HG02943 (cell line): Measurements from ENCODE around the gene PTPRJ.

Experiments used
- ATAC-seq: cut with Tn5 transposase; IDR thresholded peaks from one replicate; pipeline ENCODE4 v1.9.1; 2021; ENCODE audit warnings: mild to moderate bottlenecking, low read depth, moderate library complexity; ENCODE audit not compliant: unreplicated experiment

Gene PTPRJ

DNA sequence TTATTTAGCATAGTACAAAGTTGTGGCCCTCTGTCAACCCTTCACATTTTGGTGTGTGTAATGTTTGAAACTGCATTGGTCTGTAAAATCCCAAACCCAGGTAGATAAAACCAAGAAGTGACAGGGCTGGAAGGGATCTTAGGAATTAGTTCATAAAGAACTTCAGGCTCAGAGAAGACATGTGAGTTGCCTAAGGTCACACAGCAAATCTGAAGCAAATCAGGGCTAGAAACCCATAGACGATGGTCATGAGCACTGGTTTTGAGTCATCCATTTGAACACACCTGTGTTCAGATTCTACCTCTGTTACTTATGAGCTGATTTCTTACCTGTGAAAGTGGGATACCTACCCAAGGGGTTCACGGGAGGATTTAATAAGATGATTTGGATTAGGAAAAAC is 107.1 kb downstream of the PTPRJ start:
- ATAC-seq: no peak

DNA sequence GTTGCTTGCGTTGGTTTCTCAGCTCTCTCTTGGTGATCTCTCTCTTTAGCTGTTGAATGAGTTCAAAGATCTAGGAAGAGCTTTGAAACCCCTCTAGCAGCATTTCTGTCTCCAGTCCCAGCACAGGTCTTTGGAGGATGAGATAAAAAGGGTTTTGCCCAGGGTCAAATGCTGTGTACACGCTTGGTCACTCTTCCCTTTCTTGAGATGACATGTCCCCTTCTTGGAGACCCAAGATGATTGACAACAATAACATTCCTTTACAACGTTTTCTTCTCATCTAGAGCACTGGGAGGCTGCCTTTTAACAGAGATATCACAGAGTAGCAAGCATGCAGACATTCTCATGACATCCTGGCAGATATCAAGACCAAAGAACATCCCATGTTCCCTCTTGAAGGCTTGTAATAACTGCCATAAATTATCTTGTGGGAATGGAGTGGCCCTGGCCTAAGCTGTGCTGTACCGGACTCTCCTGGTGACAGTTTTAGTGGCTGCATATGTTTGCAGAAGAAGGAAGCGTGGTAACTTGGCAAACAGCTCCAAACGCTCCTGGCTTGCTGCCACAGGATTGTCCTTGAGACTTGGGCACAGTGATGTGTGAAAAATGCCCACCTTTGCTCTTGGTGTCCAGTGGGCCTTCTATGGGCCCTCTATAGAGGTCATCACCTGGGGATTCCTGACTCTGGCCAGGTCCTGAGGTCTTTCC is 107.8 kb downstream of the PTPRJ start:
- no peak for ATAC-seq

DNA sequence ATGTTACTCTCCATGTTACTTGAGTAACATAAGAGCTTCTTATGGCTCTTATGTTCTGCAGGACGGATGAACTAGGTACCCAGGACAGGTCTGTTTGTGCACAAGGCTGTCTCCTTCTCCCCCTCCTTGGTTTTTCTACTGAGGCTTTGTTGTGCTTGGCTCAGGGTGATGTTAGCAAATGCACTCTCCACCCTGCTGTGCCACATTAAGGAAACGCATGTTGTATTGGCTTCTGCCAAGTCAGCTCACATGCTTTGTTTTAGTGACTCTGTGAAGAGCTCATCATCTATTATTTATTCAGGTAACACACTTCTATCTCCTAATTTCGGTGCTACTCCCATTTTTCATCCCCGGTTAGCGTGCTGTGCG is 108.3 kb downstream of the PTPRJ start:
- no peak for ATAC-seq

DNA sequence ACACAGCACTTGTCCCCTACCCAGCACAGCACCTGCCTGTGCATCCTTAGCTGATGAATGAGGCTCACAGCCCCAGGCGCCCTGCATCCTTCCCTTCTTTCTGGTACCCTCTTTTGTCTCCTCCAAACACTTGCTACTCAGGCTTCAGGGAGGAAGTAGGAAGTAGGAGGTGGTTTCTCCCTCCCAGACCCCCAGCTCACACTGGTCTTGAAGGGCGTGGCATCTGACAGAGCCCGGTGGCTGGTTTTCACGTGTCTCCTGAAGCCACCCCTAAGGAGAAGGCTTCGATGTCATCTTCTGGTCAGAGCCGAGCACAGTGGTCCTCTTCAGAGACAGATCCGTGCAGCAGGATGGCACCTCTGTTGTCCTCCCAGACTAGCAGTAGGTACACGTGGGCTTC is 109.8 kb downstream of the PTPRJ start:
- ATAC-seq: no peak

DNA sequence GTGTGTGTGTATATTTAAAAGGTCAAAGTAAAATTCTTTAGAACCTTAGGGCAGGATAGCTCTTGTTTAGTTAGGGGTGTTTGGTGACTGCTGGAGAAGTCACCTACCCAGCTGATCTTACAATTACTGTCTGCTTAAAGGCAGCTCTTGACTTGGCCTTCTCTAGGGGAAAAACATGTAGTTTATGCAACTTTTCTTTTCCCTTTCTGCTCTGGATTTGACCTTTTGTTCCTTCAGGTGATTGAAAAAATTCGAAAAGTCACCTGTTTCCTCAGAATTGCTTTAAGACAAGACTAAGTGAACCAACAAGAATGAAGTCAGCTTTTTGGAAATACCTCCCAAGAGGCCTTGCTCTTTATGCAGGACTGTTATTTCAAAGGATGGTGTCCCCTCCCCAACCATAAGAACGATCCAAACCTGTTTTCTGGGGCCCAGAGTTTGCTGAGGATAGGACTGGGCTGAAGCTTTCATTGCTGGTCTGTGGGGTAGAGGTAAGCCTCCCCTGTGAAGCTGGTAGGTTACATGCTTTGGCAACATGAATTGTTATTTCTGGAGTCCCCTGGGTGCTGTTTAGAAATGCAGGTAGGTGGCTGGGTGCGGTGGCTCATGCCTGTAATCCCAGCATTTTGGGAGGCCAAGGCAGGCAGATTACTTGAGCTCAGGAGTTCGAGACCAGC is 111.2 kb downstream of the PTPRJ start:
- ATAC-seq: no peak

- ATAC-seq: no peak
These were observed 113.0 kb downstream of the PTPRJ start for GRCh38 chr11:48093323-48093722.

DNA sequence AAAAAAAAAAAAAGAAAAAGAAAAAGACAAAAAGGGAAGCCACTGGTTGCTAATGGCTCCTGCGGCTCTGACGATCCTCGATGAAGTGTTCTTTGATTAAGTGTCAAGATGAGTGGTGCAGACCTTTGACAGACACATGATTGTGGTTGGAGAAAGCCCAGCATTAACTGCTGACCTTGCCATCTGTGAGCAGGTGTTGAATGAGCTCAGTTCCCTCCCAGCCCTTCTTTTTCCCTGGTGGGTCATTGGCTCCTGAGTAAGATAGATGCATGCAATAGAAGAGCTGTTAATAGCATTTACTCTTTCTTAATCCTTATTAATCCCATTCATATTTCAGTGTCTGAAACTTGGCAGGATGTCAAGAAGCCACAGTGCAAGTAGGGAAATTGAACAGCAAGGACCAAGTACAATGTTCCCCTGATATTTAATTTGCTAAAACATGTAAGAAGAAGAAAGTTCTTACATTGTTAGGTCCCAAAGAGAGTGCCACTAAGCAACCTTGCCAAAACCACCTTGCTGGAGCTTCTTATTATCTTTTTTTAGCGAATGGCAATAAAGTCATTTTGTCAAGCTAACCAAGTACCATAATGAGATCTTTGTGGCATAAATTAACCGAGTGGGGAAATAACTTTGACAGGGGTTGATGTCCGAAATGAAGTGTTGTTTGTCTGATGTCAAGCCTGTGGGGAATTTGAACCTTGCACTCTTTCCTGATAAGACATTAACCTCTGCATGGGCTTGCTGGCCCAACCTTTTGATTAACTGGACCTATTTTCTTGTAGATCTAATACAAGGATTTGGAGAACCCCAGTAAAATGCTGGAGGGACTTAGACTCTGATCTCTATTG is 113.7 kb downstream of the PTPRJ start:
- ATAC-seq: no peak

GRCh38 chr11:48094643-48095339 is 114.4 kb downstream of the PTPRJ start:
- ATAC-seq: no peak

GRCh38 chr11:48095779-48096470 is 115.6 kb downstream of the PTPRJ start:
- no peak for ATAC-seq

DNA sequence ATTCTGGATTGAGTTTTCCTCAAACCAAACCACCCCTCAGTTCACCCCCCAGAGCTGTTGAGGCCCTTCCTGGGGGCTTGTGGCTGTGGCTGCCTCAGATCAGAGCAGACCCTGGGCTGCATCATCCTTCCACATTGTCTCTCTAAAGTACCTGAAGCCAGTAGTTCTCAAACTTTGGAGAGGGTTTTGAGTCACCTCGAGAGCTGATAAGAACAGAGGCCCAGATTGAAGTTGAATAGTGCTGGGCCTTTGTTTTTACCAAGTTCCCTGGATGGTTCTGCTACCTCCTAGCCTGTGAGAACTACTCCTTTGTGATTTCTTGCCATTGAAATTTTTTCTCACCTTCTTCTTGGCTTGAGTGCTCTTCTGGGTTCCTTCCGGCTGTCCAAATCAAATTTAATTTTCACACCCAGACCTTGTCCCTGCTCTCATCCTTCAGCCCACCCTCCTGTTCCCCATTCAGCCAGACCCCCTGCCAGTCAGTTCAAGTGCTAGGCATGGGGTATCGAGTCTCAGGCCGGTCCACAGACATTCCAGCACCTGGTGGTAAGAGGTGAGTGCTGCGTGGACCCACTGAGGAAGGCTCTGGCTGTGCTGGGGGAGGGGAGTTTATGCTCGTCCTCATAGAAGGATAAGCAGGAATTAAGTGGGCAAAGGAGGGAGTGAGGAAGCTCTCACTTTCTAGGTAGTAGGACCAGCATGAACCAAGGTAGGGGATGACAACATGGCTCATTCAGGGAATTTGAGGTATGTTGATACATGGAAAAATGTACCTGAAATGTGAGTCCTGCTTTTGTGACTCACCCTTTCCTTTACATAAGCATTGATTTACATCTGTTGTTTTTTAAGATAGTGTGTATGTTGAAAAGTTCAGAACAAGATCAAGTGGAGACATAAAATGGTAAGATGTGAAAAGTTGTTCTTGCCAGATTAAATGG is 116.5 kb downstream of the PTPRJ start:
- no peak for ATAC-seq

DNA sequence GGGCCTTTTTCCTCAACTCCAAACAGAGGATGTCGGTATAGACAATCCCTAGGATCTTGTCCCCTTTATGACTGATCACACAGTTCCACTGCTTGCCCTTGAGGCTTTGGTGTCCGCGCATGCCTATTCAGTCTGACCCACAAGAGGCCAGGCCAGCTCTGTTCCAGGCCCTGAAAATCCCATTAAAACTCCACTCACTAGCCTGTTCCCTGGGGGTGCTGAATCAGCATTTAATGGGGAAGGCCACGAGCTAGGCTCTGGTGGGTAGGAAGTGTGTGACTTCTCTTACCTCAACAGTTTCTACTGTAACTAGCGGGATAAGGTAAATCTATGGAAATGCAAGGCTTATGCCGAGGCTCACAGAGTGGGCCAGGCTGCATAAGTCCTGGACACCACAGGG is 117.7 kb downstream of the PTPRJ start:
- ATAC-seq: no peak

- ATAC-seq: no peak
These were observed 119.6 kb downstream of the PTPRJ start for GRCh38 chr11:48099916-48100446.

GRCh38 chr11:48101044-48101733 is 120.8 kb downstream of the PTPRJ start:
- ATAC-seq: no peak

- ATAC-seq: no peak
These were observed 121.6 kb downstream of the PTPRJ start for GRCh38 chr11:48101958-48102357.

DNA sequence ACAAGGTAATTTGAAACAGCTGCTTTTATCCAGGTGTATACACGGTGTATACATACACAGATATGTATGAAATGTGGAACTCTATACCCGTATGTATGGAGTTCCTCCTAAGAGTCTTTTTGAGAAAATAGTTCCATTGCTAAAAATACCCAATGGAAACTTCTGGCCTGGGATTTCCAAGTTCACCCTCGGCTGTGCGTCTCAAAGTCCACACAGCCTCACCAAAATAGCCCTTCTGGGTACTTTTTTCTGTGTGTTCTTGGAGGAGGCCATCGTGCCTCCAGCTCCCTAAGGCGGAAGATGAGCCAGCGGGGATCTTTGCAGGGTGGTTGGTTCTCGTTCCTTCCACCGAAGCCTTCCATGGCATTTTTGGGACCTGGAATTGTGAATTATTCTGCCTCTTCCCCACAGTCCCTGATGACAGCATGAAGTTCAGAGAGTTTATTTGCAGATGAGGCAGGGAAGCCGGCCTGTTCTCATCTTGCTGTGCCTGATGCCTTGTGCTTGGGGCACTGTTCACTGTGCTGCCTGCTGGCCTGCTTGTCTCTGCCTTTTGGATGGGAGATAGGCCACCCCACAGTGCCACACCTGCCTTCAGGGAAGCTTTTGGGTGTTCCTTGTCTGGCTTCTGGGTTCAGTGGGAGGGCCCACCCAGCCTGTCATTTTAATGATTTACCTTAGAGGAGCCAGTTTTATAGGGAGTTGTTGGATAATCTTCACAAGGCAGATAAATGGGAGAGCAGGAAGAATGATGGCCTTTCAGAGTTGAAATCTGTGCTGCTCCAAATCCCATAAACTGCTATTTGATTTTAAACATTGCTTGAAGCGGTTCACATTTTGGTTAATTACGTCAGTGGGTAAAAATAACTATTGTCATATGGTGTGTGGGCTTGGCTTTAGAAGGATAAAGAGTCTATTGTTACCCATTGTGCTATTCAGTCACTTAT is 123.5 kb downstream of the PTPRJ start:
- ATAC-seq: no peak

DNA sequence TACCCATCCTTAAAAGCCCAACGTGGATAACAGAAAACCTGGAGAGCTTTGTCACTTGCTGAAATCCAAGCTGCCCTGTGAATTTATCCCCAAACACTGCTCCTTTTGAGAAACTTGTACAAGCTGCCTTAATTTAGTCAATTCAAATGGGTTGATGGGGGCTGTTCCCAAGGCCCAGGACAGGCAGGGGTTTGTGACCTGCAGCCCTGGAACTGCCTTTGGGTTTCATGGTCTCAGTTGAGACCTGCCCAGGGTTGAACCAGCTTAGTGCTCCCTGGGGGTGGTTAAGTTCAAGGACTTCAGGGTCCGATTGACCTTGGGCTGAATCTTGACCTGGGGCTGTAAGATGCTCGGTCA is 124.2 kb downstream of the PTPRJ start:
- no peak for ATAC-seq
